Peyer's patch (tissue), 4 donors: Measurements from ENCODE around the gene ABCA3. TPM values are rescaled to one million over a fixed set of nuclear protein-coding genes. Genes with fewer than 3 reads are reported as not detected.
"Not testable (repeated sequence)": the region's sequence is repeated elsewhere in the genome, so short reads cannot be mapped to it uniquely, and the experiment has no call there.

Experiments
- DNase-seq, 3 donors: peaks; one replicate each; pipeline ENCODE4 v3.0.0-alpha.2; 2017 to 2019
- H3K27ac ChIP-seq, 4 donors: fragments of 200-600 bp; sonication (generic); one replicate each; pipeline ENCODE4 v1.5.1; 2016 to 2019
- H3K27me3 ChIP-seq, 2 donors: fragments of 200-600 bp; sonication (generic); one replicate each; pipeline ENCODE4 v1.5.1; 2019
- H3K36me3 ChIP-seq, 3 donors: fragments of 200-600 bp; sonication (generic); one replicate each; pipeline ENCODE4 v1.5.1; 2016 to 2019
- H3K4me1 ChIP-seq, 4 donors: fragments of 200-600 bp; sonication (generic); one replicate each; pipeline ENCODE4 v1.5.1; 2016 to 2019
- H3K4me3 ChIP-seq, 4 donors: fragments of 200-600 bp; sonication (generic); 1 replicate in 3 of 4; 2 replicates in 1 of 4; pipeline ENCODE4 v1.5.1; 2016 to 2019; ENCODE audit warnings: mild to moderate bottlenecking in 1 of 4
- H3K9me3 ChIP-seq, 4 donors: fragments of 200-600 bp; sonication (generic); one replicate each; pipeline ENCODE4 v1.5.1; 2016 to 2019; ENCODE audit warnings: mild to moderate bottlenecking in 1 of 4
- POLR2A ChIP-seq, 2 donors: fragments of 450-650 bp; IDR thresholded peaks; one replicate each; pipeline ENCODE4 v1.5.1; 2017; ENCODE audit warnings: antibody characterized with exemption in 2 of 2, mild to moderate bottlenecking in 2 of 2, moderate library complexity in 2 of 2
- total RNA-seq, 4 donors: library from RNA; depleted of rRNA; stranded (reverse); fragments of >200 nt; gene quantifications; one replicate each; pipeline ENCODE4 v1.1.0, GENCODE V29; 2016
- TF ChIP-seq, protein P1 (sequence below), 6 experiments: fragments of 450-650 bp in 4 of 6; fragments of 200-600 bp in 2 of 6; sonication (generic) in 1 of 6; IDR thresholded peaks; one replicate each; pipeline ENCODE4 v1.5.1; 2017 to 2019; ENCODE audit warnings: antibody characterized with exemption in 6 of 6, mild to moderate bottlenecking in 3 of 6, moderate library complexity in 1 of 6

ABCA3 gene
- 1 to 10 TPM; 3.2 to 6.6 (median 4.6) TPM for total RNA-seq

DNA sequence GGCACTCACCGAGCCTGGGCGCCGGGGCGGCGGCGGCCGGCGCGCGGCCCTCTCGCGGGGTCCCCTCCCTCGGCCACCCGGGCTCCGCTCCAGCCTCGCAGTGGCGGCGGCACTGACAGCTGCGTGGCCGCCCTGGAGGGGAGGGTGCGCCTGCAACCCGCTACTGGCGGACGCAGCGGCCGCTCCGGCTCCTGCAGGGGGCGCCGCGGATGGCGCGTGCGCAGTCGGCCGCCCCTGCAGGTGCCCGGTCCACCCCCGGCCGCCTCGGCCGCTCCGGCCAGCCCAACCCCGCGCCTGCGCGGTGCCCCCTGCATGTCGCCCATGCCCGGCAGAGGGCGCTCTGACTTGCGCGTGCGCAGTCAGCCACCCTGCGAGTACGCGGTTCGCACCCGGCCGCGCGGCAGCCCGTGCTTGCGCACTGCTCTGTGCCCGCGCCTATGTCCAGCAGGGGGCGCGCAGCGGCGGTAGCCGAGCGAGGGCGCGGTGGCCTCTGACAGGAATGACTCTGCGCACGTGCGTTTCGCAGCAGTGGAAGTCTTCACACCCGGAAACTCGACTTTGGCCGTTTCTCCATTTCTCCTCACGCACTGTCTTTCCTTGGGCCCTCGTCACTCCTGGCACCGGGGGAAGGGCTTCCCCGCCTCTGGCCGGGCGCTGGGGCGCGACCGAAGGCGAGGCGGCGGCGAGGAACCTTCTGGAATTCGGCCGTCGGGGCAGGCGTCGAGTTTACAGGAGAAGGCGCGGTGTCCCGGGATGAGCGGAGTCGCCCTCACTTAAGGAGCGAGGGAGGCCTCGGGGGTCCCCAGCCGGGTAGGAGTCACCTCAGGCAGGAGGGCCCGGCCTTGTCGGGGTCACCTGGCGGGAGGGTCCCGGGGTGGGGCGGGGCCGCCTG is at the start of gene ABCA3:
ABCA3 (minus strand) TSS at position 165 of the 892 bp plus-strand sequence. CDS start 14,262 bp downstream, outside the sequence.
- Histone ChIP-seq H3K9me3 (peaks cover 0 to 5% (median 0%) of the 10 kb centered on the region in 4 donors), H3K4me1 (peaks cover 0 to 23% (median 13%) of the 10 kb centered on the region in 4 donors), H3K27ac (peak within 1 kb of the TSS in 2 of 4 donors; percentile 57 to 60), H3K27me3 (peaks cover 0 to 3% of the 10 kb centered on the region in 2 donors), H3K4me3 (peak within 1 kb of the TSS; percentile 65 to 80 (median 74)), H3K36me3 (no peaks in the 10 kb centered on the region)
- peak; percentile 78 to 97 (median 95) for DNase-seq
- TF ChIP-seq POLR2A (IDR thresholded peaks at IDR 0.05), result no peak
- TF ChIP-seq, protein P1, sequence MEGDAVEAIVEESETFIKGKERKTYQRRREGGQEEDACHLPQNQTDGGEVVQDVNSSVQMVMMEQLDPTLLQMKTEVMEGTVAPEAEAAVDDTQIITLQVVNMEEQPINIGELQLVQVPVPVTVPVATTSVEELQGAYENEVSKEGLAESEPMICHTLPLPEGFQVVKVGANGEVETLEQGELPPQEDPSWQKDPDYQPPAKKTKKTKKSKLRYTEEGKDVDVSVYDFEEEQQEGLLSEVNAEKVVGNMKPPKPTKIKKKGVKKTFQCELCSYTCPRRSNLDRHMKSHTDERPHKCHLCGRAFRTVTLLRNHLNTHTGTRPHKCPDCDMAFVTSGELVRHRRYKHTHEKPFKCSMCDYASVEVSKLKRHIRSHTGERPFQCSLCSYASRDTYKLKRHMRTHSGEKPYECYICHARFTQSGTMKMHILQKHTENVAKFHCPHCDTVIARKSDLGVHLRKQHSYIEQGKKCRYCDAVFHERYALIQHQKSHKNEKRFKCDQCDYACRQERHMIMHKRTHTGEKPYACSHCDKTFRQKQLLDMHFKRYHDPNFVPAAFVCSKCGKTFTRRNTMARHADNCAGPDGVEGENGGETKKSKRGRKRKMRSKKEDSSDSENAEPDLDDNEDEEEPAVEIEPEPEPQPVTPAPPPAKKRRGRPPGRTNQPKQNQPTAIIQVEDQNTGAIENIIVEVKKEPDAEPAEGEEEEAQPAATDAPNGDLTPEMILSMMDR (IDR thresholded peaks at IDR 0.05), result peak; percentile 98 to 100 (median 100)

DNA sequence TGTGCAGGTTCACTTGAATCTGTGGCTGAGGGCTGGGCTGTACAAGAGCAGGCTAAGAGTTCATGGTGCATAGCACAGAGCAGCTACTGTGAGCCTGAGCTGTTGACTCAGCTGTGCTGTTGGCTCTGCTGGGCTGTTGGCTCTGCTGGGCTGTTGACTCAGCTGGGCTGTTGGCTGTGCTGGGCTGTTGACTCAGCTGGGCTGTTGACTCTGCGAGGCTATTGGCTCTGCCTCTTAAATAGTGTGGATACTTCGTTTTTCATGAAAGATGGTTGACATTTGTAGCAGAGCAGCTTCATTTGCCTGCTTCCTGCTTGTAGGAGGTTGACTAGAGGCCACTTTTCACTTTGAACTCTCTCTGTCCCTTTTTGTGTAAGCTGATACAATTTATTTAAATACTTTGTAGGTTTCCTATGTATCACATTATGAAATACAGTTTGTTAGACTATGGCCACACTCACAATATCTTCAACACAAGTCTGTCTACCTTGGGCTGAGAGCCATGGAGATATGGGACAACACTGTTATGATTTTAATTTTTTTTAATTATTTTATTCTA is 48.4 kb upstream of the ABCA3 start:
- Histone ChIP-seq H3K9me3 (peaks cover 0 to 5% (median 0%) of the 10 kb centered on the region in 4 donors), H3K4me3 (no peak overlapping the region), H3K27ac (no peak overlapping the region), H3K27me3 (no peaks in the 10 kb centered on the region), H3K36me3 (no peaks in the 10 kb centered on the region), H3K4me1 (no peaks in the 10 kb centered on the region)
- DNase-seq, result no peak
- no peak for TF ChIP-seq POLR2A (IDR thresholded peaks at IDR 0.05)
- TF ChIP-seq, protein P1 (IDR thresholded peaks at IDR 0.05), result no peak

DNA sequence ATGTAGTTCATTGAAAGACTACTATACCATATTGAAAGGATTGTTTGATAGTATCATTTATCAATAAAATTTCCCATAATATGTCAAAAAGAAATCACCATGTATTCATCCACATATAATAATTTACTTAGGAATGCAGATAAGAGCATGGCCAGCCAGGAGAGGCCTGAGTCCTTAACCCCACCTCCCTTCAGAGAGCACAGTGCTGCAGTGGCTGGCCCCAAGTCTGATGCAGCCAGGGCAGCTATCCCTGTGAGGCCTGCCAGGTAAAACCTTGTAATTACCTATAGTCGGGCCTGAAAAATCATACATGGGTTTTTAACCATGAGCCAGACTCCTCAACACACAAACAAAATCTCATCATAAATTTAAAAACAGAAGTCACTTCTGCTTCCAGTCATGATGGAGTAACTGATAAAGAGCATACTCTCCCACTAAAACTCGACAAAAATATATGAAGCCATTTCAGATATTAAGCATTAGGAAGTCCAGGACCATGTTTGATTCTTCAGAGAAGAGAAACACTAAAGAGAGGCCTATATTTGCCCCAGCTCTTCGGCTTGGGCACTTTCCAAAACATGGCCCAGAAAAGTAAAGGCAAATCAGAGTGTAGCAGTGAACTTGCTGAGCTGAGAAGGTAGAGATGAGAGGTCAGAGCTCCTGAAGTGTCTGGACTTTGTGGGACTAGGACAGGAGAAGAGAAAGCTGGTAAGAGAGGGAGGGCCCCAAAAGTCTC is 47.8 kb upstream of the ABCA3 start:
- Histone ChIP-seq H3K27ac (no peak overlapping the region), H3K9me3 (peaks cover 0 to 5% (median 0%) of the 10 kb centered on the region in 4 donors), H3K27me3 (no peaks in the 10 kb centered on the region), H3K36me3 (no peaks in the 10 kb centered on the region), H3K4me1 (no peaks in the 10 kb centered on the region), H3K4me3 (no peak overlapping the region)
- DNase-seq, result no peak
- TF ChIP-seq, protein P1 (IDR thresholded peaks at IDR 0.05), result no peak
- no peak for TF ChIP-seq POLR2A (IDR thresholded peaks at IDR 0.05)

DNA sequence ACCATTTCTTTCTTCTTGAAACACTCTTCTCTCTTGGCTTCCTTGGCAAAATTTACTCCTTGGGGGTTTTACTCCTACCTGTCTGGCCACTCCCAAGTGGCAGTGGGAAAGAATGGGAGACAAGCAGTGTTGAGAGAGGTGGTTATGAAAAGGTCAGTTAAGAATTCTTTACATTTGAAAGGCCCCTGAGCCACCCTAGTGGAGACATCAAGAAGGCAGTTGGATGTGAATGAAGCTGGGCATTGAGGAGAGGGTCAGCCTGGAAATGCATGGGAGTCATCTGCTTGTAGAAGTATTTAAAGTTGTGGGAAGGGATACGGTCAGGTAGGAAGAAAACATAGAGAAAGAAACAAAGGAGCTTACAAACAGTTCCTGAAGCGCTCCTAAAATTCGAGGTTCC is 46.5 kb upstream of the ABCA3 start:
- no peaks in the 10 kb centered on the region for H3K27me3 ChIP-seq
- DNase-seq, result no peak
- TF ChIP-seq, protein P1 (IDR thresholded peaks at IDR 0.05), result peak in 1 of 6 experiments; percentile 14
- TF ChIP-seq POLR2A (IDR thresholded peaks at IDR 0.05), result no peak
- no peaks in the 10 kb centered on the region for H3K4me1 ChIP-seq
- H3K36me3 ChIP-seq, result no peaks in the 10 kb centered on the region
- no peak overlapping the region for H3K4me3 ChIP-seq
- H3K9me3 ChIP-seq, result peaks cover 0 to 5% (median 0%) of the 10 kb centered on the region in 4 donors
- H3K27ac ChIP-seq, result no peak overlapping the region

DNA sequence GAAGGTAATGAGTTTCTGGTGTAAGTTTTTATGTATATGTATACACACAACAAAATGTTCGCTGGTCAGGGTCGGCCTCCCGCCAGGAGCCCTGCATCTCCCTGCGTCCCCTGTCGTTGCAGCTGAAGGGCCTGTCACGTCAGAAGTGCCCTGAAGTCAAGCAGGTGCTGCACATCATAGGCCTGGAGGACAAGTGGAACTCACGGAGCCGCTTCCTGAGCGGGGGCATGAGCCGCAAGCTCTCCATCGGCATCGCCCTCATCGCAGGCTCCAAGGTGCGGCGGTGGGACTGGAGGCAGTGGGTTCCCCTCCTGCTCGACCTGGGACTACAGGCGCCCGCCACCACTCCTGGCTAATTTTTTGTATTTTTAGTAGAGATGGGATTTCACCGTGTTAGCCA is 45.5 kb upstream of the ABCA3 start:
- DNase-seq, H3K4me3 ChIP-seq, H3K27ac ChIP-seq: not testable (repeated sequence)

More for the DNA sequence above, 45.5 kb upstream of the ABCA3 start:
- H3K27me3 ChIP-seq, H3K36me3 ChIP-seq, H3K9me3 ChIP-seq, H3K4me1 ChIP-seq: not testable (repeated sequence)
